Measurements from ENCODE around the gene CNOT6.

DNA sequence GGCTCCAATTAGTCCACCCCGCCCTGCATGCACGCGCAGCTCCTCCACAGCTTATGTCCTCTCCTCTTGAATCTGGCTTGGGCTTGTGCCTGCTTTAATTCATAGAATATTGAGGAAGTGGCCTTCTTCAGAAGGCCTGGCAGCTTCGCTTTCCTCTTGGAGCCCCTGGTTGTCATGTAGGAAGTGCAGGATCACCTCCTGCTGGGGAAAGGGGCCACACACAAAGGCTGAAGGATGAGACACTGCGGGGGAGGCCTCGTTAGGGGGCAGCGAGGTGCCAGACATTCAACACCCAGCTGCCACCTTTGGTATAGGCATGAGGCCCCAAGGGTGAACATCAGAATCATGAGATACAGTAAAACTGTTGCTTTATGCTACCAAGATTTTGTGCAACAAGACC, 2.7 kb upstream of the CNOT6 start:
- TF ChIP-seq, protein P1, sequence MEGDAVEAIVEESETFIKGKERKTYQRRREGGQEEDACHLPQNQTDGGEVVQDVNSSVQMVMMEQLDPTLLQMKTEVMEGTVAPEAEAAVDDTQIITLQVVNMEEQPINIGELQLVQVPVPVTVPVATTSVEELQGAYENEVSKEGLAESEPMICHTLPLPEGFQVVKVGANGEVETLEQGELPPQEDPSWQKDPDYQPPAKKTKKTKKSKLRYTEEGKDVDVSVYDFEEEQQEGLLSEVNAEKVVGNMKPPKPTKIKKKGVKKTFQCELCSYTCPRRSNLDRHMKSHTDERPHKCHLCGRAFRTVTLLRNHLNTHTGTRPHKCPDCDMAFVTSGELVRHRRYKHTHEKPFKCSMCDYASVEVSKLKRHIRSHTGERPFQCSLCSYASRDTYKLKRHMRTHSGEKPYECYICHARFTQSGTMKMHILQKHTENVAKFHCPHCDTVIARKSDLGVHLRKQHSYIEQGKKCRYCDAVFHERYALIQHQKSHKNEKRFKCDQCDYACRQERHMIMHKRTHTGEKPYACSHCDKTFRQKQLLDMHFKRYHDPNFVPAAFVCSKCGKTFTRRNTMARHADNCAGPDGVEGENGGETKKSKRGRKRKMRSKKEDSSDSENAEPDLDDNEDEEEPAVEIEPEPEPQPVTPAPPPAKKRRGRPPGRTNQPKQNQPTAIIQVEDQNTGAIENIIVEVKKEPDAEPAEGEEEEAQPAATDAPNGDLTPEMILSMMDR (IDR thresholded peaks at IDR 0.05): no peak
- TF ChIP-seq POLR2A (IDR thresholded peaks at IDR 0.05): no peak

Measured in Peyer's patch (tissue), 4 donors.